Measurements from ENCODE around the gene TMEM82. TPM values are rescaled to one million over a fixed set of nuclear protein-coding genes. Genes with fewer than 3 reads are reported as not detected.

The TMEM82 gene
- polyA plus RNA-seq, 1 donor from 2014 or later: not detected

DNA sequence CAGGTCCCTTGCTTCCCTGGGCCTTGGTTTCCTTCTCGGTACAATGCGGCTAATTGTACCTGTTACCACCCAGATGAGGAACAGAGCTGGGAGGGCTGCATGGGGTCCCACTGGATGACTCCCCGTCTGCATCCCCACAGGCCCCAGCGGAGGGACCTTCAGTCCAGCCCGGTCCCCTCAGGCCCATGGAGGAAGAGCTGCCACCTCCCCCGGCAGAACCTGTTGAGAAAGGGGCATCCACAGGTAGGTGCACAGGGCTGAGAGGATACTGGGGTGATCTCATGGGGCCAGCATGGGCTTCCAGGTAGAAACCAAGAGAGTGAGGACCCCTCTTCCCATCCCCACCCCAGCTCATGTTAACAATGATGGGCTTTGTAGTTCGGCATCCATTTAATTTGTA lies 26.1 kb downstream of the TMEM82 start:
- H2AFZ ChIP-seq (ENCODE audit: low read depth, low read length): no peak overlapping the region
- H3K9ac ChIP-seq (ENCODE audit: low read length): no peak overlapping the region
- H3K27ac ChIP-seq (ENCODE audit: low read length): no peak overlapping the region
- H4K20me1 ChIP-seq (ENCODE audit: insufficient read depth): no peaks in the 10 kb centered on the region
- H3K4me2 ChIP-seq (ENCODE audit: low read length): no peak overlapping the region
- no peaks in the 10 kb centered on the region for H3K9me3 ChIP-seq (ENCODE audit: low read length)
- H3K79me2 ChIP-seq (replicated peaks; ENCODE audit: insufficient read depth, low read length): no peaks in the 10 kb centered on the region
- H3K9me2 ChIP-seq (ENCODE audit: insufficient read depth, low read length): no peaks in the 10 kb centered on the region
- no peak overlapping the region for H3K4me3 ChIP-seq (ENCODE audit: low read length)
- no peaks in the 10 kb centered on the region for H3F3A ChIP-seq (ENCODE audit: insufficient read depth, low read length, poor library complexity, severe bottlenecking)
- H3K27me3 ChIP-seq (ENCODE audit: insufficient read depth, low read depth, low read length): no peaks in the 10 kb centered on the region
- TF ChIP-seq MXI1 (conservative IDR thresholded peaks at IDR 0.05; ENCODE audit: poor library complexity, severe bottlenecking) (no peak), RAD21 (conservative IDR thresholded peaks at IDR 0.05) (no peak), POLR2AphosphoS5 (IDR thresholded peaks at IDR 0.05) (no peak), EP300 (conservative IDR thresholded peaks at IDR 0.05; ENCODE audit: poor library complexity, severe bottlenecking) (no peak)
- TF ChIP-seq, protein P1, sequence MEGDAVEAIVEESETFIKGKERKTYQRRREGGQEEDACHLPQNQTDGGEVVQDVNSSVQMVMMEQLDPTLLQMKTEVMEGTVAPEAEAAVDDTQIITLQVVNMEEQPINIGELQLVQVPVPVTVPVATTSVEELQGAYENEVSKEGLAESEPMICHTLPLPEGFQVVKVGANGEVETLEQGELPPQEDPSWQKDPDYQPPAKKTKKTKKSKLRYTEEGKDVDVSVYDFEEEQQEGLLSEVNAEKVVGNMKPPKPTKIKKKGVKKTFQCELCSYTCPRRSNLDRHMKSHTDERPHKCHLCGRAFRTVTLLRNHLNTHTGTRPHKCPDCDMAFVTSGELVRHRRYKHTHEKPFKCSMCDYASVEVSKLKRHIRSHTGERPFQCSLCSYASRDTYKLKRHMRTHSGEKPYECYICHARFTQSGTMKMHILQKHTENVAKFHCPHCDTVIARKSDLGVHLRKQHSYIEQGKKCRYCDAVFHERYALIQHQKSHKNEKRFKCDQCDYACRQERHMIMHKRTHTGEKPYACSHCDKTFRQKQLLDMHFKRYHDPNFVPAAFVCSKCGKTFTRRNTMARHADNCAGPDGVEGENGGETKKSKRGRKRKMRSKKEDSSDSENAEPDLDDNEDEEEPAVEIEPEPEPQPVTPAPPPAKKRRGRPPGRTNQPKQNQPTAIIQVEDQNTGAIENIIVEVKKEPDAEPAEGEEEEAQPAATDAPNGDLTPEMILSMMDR (IDR thresholded peaks at IDR 0.05; ENCODE audit: poor library complexity, severe bottlenecking): no peak
- TF ChIP-seq, protein P2, sequence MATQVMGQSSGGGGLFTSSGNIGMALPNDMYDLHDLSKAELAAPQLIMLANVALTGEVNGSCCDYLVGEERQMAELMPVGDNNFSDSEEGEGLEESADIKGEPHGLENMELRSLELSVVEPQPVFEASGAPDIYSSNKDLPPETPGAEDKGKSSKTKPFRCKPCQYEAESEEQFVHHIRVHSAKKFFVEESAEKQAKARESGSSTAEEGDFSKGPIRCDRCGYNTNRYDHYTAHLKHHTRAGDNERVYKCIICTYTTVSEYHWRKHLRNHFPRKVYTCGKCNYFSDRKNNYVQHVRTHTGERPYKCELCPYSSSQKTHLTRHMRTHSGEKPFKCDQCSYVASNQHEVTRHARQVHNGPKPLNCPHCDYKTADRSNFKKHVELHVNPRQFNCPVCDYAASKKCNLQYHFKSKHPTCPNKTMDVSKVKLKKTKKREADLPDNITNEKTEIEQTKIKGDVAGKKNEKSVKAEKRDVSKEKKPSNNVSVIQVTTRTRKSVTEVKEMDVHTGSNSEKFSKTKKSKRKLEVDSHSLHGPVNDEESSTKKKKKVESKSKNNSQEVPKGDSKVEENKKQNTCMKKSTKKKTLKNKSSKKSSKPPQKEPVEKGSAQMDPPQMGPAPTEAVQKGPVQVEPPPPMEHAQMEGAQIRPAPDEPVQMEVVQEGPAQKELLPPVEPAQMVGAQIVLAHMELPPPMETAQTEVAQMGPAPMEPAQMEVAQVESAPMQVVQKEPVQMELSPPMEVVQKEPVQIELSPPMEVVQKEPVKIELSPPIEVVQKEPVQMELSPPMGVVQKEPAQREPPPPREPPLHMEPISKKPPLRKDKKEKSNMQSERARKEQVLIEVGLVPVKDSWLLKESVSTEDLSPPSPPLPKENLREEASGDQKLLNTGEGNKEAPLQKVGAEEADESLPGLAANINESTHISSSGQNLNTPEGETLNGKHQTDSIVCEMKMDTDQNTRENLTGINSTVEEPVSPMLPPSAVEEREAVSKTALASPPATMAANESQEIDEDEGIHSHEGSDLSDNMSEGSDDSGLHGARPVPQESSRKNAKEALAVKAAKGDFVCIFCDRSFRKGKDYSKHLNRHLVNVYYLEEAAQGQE (IDR thresholded peaks at IDR 0.05; ENCODE audit: borderline replicate concordance): no peak
- no peaks in the 10 kb centered on the region for H3K36me3 ChIP-seq (ENCODE audit: insufficient read depth, low read length)

DNA sequence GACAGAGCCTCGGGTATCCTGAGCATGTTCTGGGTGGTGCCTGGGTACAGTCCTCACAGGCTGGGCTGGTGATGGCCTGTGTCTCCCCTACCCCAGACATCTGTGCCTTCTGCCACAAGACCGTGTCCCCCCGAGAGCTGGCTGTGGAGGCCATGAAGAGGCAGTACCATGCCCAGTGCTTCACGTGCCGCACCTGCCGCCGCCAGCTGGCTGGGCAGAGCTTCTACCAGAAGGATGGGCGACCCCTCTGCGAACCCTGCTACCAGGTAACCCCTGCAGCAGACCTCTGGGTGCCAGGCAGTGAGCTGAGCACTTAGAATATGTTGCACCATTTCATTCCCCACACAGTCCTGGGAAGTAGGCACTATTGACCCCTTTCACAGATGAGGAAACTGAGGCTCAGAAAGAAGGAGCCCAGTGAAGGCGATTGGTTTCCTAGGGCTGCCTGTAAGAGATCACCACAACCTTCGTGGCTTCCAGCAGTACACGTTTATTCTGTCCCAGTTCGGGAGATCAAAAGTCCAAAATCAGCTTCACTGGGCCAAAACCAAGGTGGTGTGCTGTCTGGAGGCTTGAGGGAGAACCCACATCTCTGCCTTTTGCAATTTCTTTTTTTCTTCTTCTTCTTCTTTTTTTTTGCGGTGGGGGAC lies 28.1 kb downstream of the TMEM82 start:
- no peaks in the 10 kb centered on the region for H4K20me1 ChIP-seq (ENCODE audit: insufficient read depth)
- H3K4me2 ChIP-seq (ENCODE audit: low read length): no peak overlapping the region
- TF ChIP-seq TAF1 (IDR thresholded peaks at IDR 0.05; ENCODE audit: low read depth) (no peak), EZH2 (IDR thresholded peaks at IDR 0.05; ENCODE audit: borderline replicate concordance, insufficient read depth, low read length, poor library complexity, severe bottlenecking) (no peak), EP300 (conservative IDR thresholded peaks at IDR 0.05; ENCODE audit: poor library complexity, severe bottlenecking) (no peak), POLR2AphosphoS5 (IDR thresholded peaks at IDR 0.05) (no peak), MXI1 (conservative IDR thresholded peaks at IDR 0.05; ENCODE audit: poor library complexity, severe bottlenecking) (no peak), SMC3 (conservative IDR thresholded peaks at IDR 0.05; ENCODE audit: poor library complexity) (no peak), RAD21 (conservative IDR thresholded peaks at IDR 0.05) (no peak)
- TF ChIP-seq, protein P1 (IDR thresholded peaks at IDR 0.05; ENCODE audit: poor library complexity, severe bottlenecking): no peak
- TF ChIP-seq, protein P2 (IDR thresholded peaks at IDR 0.05; ENCODE audit: borderline replicate concordance): no peak
- H3K36me3 ChIP-seq (ENCODE audit: insufficient read depth, low read length): peaks cover 6% of the 10 kb centered on the region
- no peaks in the 10 kb centered on the region for H3K9me2 ChIP-seq (ENCODE audit: insufficient read depth, low read length)
- H3K9ac ChIP-seq (ENCODE audit: low read length): no peak overlapping the region
- H3K27ac ChIP-seq (ENCODE audit: low read length): no peak overlapping the region
- H3K79me2 ChIP-seq (replicated peaks; ENCODE audit: insufficient read depth, low read length): no peaks in the 10 kb centered on the region
- no peak overlapping the region for H2AFZ ChIP-seq (ENCODE audit: low read depth, low read length)
- H3K9me3 ChIP-seq (ENCODE audit: low read length): no peaks in the 10 kb centered on the region
- H3K27me3 ChIP-seq (ENCODE audit: insufficient read depth, low read depth, low read length): no peaks in the 10 kb centered on the region
- H3K4me3 ChIP-seq (ENCODE audit: low read length): no peak overlapping the region
- no peaks in the 10 kb centered on the region for H3F3A ChIP-seq (ENCODE audit: insufficient read depth, low read length, poor library complexity, severe bottlenecking)
